IPS-18a (cell line): ENCODE results near the gene GADD45GIP1.

ENCODE experiments used
- H3K27ac ChIP-seq: one replicate; pipeline ENCODE4 v1.5.1; 2013; ENCODE audit warnings: low read length
- H3K27me3 ChIP-seq: one replicate; pipeline ENCODE4 v1.6.1; 2013; ENCODE audit warnings: mild to moderate bottlenecking, low read length; ENCODE audit not compliant: control insufficient read depth, insufficient read depth
- H3K36me3 ChIP-seq: one replicate; pipeline ENCODE4 v1.6.1; 2013; ENCODE audit warnings: low read depth, low read length; ENCODE audit not compliant: control insufficient read depth
- H3K4me1 ChIP-seq: one replicate; pipeline ENCODE4 v1.6.1; 2013; ENCODE audit warnings: low read depth, low read length; ENCODE audit not compliant: control insufficient read depth
- H3K4me3 ChIP-seq: one replicate; pipeline ENCODE4 v1.5.1; 2013; ENCODE audit warnings: low read length
- H3K9ac ChIP-seq: one replicate; pipeline ENCODE4 v1.6.1; 2013; ENCODE audit warnings: mild to moderate bottlenecking, low read length, moderate library complexity
- H3K9me3 ChIP-seq: one replicate; pipeline ENCODE4 v1.6.1; 2013; ENCODE audit warnings: low read depth, low read length; ENCODE audit not compliant: control insufficient read depth

The GADD45GIP1 gene

GRCh38 chr19:12944104-12944674 lies 12.8 kb downstream of the GADD45GIP1 start:
- H3K4me1 ChIP-seq, result peaks cover 14% of the 10 kb centered on the region
- H3K27ac ChIP-seq, result no peak overlapping the region
- H3K4me3 ChIP-seq, result no peak overlapping the region
- H3K27me3 ChIP-seq, result no peaks in the 10 kb centered on the region
- H3K36me3 ChIP-seq, result peaks cover 70% of the 10 kb centered on the region
- H3K9me3 ChIP-seq, result no peaks in the 10 kb centered on the region
- no peak overlapping the region for H3K9ac ChIP-seq

- no peak overlapping the region for H3K27ac ChIP-seq
- H3K4me3 ChIP-seq, result no peak overlapping the region
- peaks cover 14% of the 10 kb centered on the region for H3K4me1 ChIP-seq
- H3K9me3 ChIP-seq, result no peaks in the 10 kb centered on the region
- peaks cover 63% of the 10 kb centered on the region for H3K36me3 ChIP-seq
- H3K27me3 ChIP-seq, result no peaks in the 10 kb centered on the region
- H3K9ac ChIP-seq, result no peak overlapping the region
Observed at GRCh38 chr19:12943437-12944044, 13.5 kb downstream of the GADD45GIP1 start.

- no peak overlapping the region for H3K9ac ChIP-seq
- no peaks in the 10 kb centered on the region for H3K27me3 ChIP-seq
- peaks cover 16% of the 10 kb centered on the region for H3K4me1 ChIP-seq
- peaks cover 52% of the 10 kb centered on the region for H3K36me3 ChIP-seq
- no peak overlapping the region for H3K27ac ChIP-seq
- H3K4me3 ChIP-seq, result no peak overlapping the region
- H3K9me3 ChIP-seq, result no peaks in the 10 kb centered on the region
Observed at GRCh38 chr19:12940897-12941296, 16.1 kb downstream of the GADD45GIP1 start.

GRCh38 chr19:12939975-12940423 lies 17.0 kb downstream of the GADD45GIP1 start:
- H3K27me3 ChIP-seq, result no peaks in the 10 kb centered on the region
- H3K36me3 ChIP-seq, result peaks cover 52% of the 10 kb centered on the region
- peaks cover 16% of the 10 kb centered on the region for H3K4me1 ChIP-seq
- H3K9ac ChIP-seq, result peak overlapping the region; percentile 88
- H3K27ac ChIP-seq, result no peak overlapping the region
- no peaks in the 10 kb centered on the region for H3K9me3 ChIP-seq
- H3K4me3 ChIP-seq, result peak overlapping the region; percentile 97

DNA sequence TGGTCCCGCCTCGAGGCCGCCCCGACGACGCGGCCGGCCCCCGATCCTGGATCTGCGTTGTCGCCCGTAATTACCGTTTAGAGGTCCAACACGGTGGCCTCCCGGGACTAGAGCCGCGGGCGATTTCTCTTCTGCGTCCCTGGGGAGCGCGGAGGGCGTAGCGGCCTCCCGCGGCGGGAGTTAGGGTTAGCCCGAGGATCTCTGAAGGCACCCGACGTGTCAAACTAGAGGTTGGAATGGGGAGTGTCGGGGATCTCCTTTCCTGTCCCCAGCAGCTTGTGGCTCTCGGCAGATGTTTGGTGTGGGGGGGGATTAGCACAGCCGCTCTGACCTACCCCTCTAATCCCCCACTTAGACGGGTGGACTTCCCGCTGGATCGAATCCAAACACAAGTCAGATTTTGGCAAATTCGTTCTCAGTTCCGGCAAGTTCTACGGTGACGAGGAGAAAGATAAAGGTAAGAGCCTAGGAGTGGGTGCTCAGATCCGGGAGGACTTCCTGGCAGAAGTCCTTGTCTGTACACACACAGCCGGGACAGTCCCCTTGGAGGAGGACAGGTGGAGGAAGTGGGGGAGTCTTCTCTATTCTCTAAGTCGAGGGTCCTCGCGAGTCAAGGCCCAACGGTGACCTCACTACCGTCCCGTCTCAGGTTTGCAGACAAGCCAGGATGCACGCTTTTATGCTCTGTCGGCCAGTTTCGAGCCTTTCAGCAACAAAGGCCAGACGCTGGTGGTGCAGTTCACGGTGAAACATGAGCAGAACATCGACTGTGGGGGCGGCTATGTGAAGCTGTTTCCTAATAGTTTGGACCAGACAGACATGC lies 18.0 kb downstream of the GADD45GIP1 start:
- Histone ChIP-seq H3K27me3 (no peaks in the 10 kb centered on the region), H3K36me3 (peaks cover 44% of the 10 kb centered on the region), H3K4me1 (peaks cover 16% of the 10 kb centered on the region), H3K4me3 (peak overlapping the region; percentile 97), H3K9me3 (no peaks in the 10 kb centered on the region), H3K9ac (peak overlapping the region; percentile 88), H3K27ac (no peak overlapping the region)

DNA sequence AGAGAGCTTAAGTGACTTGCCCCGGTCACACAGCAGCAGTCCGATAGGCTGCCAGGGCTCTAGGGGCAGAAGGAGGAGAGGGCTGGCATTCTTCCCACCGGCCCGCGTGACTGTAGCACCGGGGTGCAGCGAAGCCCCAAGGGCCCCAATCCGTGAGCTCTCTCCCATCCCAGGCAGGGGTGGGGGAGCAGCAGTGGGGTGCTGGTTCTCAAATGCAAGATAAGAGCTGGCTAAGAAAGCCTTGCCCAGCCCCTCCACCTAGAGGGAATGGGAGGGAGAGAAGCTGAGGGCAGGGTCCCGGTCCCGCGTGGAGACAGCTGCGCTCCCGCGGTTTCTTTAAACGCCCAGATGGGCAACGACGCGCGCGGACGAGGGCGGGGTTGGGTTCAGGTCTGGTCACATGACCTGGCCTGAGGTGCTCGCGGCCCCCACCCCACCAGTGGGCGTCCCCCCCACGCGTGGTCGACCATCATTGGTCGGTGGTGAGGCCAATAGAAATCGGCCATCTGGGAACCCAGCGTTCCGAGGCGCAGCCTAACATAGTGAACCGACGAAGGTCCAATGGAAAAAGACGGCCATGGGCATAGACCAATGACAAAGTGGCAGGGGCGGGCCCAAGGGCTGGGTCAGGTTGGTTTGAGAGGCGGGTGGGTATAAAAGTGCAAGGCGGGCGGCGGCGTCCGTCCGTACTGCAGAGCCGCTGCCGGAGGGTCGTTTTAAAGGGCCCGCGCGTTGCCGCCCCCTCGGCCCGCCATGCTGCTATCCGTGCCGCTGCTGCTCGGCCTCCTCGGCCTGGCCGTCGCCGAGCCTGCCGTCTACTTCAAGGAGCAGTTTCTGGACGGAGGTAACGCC lies 18.9 kb downstream of the GADD45GIP1 start, which contains the start of gene CALR:
Gene CALR (plus strand): TSS at position 683 of the 852 bp plus-strand sequence. CDS start 71 bp downstream, at position 754.
- peaks cover 16% of the 10 kb centered on the region for H3K4me1 ChIP-seq
- H3K9ac ChIP-seq, result peak within 1 kb of the TSS; percentile 88
- H3K4me3 ChIP-seq, result peak within 1 kb of the TSS; percentile 97
- H3K36me3 ChIP-seq, result peaks cover 37% of the 10 kb centered on the region
- no peaks in the 10 kb centered on the region for H3K27me3 ChIP-seq
- H3K27ac ChIP-seq, result peak within 1 kb of the TSS; percentile 12
- no peaks in the 10 kb centered on the region for H3K9me3 ChIP-seq

DNA sequence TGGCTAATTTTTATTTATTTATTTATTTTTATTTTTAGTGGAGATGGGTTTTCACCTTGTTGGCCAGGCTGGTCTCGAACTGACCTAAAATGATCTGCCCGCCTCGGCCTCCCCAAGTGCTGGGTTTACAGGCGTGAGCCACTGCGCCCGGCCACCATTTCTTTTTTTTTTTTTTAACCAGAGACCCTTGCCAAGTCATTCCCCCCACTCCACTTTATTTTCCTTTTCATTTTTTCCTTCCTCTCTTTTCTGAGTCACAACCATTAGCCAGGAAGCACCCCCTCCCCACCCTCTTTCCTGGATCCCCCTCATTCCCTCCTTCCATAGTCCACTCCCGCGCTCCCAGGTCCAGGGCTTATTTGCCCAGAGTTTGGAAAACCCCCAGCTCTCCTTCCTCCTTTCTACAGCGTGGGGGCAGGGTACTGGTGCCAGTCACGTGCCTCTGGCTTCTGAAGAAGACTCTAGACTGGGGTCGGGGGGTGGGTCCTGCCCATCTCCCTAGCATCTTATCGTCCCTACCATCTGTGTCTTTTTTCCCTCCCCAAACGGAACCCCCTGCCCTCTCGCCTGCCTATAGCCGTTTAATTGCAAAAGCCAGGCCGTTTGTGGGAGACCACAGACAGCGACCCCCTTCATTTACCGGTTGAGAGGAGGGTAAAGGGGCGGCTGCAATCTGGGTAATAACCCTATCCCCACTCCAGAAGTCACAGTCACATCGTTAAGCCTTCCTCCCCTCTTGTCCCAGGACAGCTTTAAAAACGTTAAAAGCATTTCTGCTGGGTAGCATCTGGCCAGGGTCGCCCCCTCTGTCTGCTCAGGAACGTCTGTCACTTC lies 19.7 kb downstream of the GADD45GIP1 start:
- Histone ChIP-seq H3K36me3 (peaks cover 32% of the 10 kb centered on the region), H3K27ac (peak overlapping the region; percentile 12), H3K9me3 (no peaks in the 10 kb centered on the region), H3K4me1 (peaks cover 20% of the 10 kb centered on the region), H3K27me3 (no peaks in the 10 kb centered on the region), H3K9ac (peak overlapping the region; percentile 33), H3K4me3 (peak overlapping the region; percentile 49)

GRCh38 chr19:12936582-12936981 lies 20.4 kb downstream of the GADD45GIP1 start:
- Histone ChIP-seq H3K27ac (no peak overlapping the region), H3K9ac (no peak overlapping the region), H3K36me3 (peaks cover 24% of the 10 kb centered on the region), H3K27me3 (no peaks in the 10 kb centered on the region), H3K9me3 (no peaks in the 10 kb centered on the region), H3K4me1 (peaks cover 20% of the 10 kb centered on the region), H3K4me3 (no peak overlapping the region)

DNA sequence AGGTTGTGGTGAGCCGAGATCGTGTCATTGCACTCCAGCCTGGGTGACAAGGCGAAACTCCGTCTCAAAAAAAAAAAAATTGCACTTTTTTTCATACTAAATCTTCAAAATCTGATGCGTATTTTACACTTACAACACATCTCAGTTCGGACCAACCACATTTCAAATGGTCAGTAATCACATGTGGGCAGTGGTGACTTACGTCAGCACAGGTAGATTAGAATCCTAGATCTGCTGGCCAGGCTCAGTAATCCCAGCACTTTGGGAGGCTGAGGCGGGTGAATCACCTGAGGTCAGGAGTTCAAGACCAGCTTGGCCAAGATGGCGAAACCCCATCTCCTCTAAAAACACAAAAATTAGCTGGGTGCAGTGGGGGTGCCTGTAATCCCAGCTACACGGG lies 22.0 kb downstream of the GADD45GIP1 start:
- no peak overlapping the region for H3K9ac ChIP-seq
- H3K36me3 ChIP-seq, result peaks cover 13% of the 10 kb centered on the region
- peaks cover 20% of the 10 kb centered on the region for H3K4me1 ChIP-seq
- H3K4me3 ChIP-seq, result no peak overlapping the region
- H3K27ac ChIP-seq, result no peak overlapping the region
- no peaks in the 10 kb centered on the region for H3K27me3 ChIP-seq
- no peaks in the 10 kb centered on the region for H3K9me3 ChIP-seq

DNA sequence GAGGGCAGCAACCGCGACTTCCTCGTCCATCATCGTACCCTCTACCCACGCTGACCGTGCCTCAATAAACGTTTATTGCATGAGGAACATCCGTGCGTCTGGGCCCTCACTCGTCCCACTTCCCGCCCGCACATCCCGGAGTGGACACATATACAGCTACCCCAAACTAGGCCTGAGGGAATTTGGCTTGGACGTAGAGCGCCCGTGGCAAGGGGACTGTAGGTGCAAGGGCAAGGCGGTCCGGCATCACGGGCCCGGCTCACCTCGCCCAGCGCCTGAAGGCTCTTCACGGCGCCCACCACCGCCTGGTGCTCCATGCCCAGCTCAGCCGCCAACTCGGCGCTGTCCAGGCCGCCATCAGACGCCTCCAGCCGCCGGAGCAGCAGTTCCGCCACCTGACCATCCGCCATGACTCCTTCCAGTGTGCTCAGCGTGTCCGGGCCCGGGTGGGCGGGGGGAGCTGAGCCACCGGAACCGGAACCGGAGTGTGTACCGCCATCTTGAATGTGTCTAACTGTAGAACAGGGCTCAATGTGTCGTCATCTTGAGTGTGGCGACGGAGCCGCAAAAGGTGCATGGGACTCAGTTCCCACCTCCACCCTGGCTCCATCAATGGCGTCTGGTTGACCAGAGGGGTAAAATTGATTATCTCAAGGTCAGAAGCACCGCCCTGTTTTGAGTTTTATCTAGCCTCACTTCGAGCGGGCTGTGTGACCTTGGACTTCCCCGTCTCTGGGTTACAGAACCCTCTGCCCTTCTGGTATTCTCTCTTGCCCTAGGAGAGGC lies 23.5 kb downstream of the GADD45GIP1 start, which contains the start of gene FARSA:
Gene FARSA (minus strand): TSS at position 425 of the 786 bp plus-strand sequence. CDS start 15 bp downstream, at position 410.
- H3K9ac ChIP-seq, result peak within 1 kb of the TSS; percentile 74
- H3K4me1 ChIP-seq, result peaks cover 11% of the 10 kb centered on the region
- H3K9me3 ChIP-seq, result no peaks in the 10 kb centered on the region
- peak within 1 kb of the TSS; percentile 13 for H3K27ac ChIP-seq
- H3K36me3 ChIP-seq, result peaks cover 18% of the 10 kb centered on the region
- no peaks in the 10 kb centered on the region for H3K27me3 ChIP-seq
- H3K4me3 ChIP-seq, result peak within 1 kb of the TSS; percentile 93
